ENCODE measurements around the gene NR3C1.

NR3C1 gene

GRCh38 chr5:143316337-143316736 is 87.1 kb downstream of the NR3C1 start:
- Histone ChIP-seq H3K9me3 (ENCODE audit: control insufficient read depth, low read length) (no peaks in the 10 kb centered on the region), H3K27ac (ENCODE audit: low read depth, low read length, severe bottlenecking) (no peak overlapping the region), H3K4me1 (ENCODE audit: control insufficient read depth, insufficient read depth, low read length, poor library complexity, severe bottlenecking) (no peaks in the 10 kb centered on the region), H3K4me3 (ENCODE audit: extremely low read depth, insufficient read depth, low read length, poor library complexity, severe bottlenecking) (no peak overlapping the region), H3K36me3 (ENCODE audit: control insufficient read depth, insufficient read depth, low read length) (no peaks in the 10 kb centered on the region)
- 92 to 96% methylated on average over 2 to 4 of the region's 6 CpGs for WGBS, 2 experiments (ENCODE audit: insufficient coverage in 2 of 2)

DNA sequence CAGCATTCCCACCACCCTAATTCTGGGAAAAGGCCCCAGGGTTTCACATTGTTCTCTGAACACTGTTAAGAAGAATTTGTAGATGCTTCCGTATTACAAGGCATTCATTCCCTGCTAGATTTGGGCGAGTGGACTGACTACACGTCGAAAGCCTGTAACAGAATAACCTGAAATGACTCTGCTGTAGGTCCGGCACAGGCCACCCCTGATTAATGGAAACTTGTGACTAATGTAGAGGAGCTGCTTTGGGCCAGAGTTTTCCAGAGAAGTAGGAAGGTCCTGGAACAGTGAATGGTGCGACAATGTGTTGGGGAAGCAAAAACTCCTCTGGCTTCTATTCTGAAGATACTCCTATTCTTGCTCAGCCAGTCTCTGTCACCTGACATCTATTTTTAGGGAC is 87.6 kb downstream of the NR3C1 start:
- WGBS, 2 experiments (ENCODE audit: insufficient coverage in 2 of 2) = 94 to 95% methylated on average over 6 of the region's 6 CpGs
- H3K27ac ChIP-seq (ENCODE audit: low read depth, low read length, severe bottlenecking) = no peak overlapping the region

GRCh38 chr5:143315214-143315613 is 88.3 kb downstream of the NR3C1 start:
- H3K27ac ChIP-seq (ENCODE audit: low read depth, low read length, severe bottlenecking) = no peak overlapping the region
- H3K4me1 ChIP-seq (ENCODE audit: control insufficient read depth, insufficient read depth, low read length, poor library complexity, severe bottlenecking) = no peaks in the 10 kb centered on the region
- no peaks in the 10 kb centered on the region for H3K36me3 ChIP-seq (ENCODE audit: control insufficient read depth, insufficient read depth, low read length)
- 71% methylated on average over 1 of the region's 3 CpGs; no CpG with 5 or more reads in 1 of the 2 experiments for WGBS, 2 experiments (ENCODE audit: insufficient coverage in 2 of 2)
- H3K9me3 ChIP-seq (ENCODE audit: control insufficient read depth, low read length) = no peaks in the 10 kb centered on the region
- no peak overlapping the region for H3K4me3 ChIP-seq (ENCODE audit: extremely low read depth, insufficient read depth, low read length, poor library complexity, severe bottlenecking)

More for the DNA sequence above, 87.6 kb downstream of the NR3C1 start:
- H3K9me3 ChIP-seq (ENCODE audit: control insufficient read depth, low read length) = no peaks in the 10 kb centered on the region
- H3K36me3 ChIP-seq (ENCODE audit: control insufficient read depth, insufficient read depth, low read length) = no peaks in the 10 kb centered on the region
- H3K4me1 ChIP-seq (ENCODE audit: control insufficient read depth, insufficient read depth, low read length, poor library complexity, severe bottlenecking) = no peaks in the 10 kb centered on the region
- H3K4me3 ChIP-seq (ENCODE audit: extremely low read depth, insufficient read depth, low read length, poor library complexity, severe bottlenecking) = no peak overlapping the region

GRCh38 chr5:143314659-143315058 is 88.8 kb downstream of the NR3C1 start:
- H3K27ac ChIP-seq (ENCODE audit: low read depth, low read length, severe bottlenecking) = no peak overlapping the region

DNA sequence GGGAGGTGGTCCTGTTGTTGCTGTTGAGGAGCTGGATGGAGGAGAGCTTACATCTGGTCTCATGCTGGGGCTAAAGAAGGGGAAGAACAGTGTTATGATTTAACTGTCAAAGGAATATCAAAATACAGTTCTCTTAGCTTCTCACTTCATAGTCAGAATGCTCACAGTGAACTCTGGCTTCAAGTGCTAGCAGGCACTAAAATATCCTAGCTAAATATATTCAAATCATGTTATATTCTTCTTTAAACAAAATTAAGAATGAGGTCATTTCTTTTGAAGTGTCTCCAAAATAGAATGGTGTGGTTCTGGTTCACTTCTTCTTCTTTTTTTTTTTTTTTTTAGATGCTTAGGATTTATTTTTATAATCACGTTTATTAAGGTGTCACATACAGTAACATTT is 89.4 kb downstream of the NR3C1 start:
- Histone ChIP-seq H3K36me3 (ENCODE audit: control insufficient read depth, insufficient read depth, low read length) (no peaks in the 10 kb centered on the region), H3K9me3 (ENCODE audit: control insufficient read depth, low read length) (no peaks in the 10 kb centered on the region), H3K27ac (ENCODE audit: low read depth, low read length, severe bottlenecking) (no peak overlapping the region), H3K4me1 (ENCODE audit: control insufficient read depth, insufficient read depth, low read length, poor library complexity, severe bottlenecking) (no peaks in the 10 kb centered on the region), H3K4me3 (ENCODE audit: extremely low read depth, insufficient read depth, low read length, poor library complexity, severe bottlenecking) (no peak overlapping the region)
- WGBS, 2 experiments (ENCODE audit: insufficient coverage in 2 of 2) = no CpG with 5 or more reads among the region's 1 CpG

More at GRCh38 chr5:143314659-143315058, 88.8 kb downstream of the NR3C1 start:
- no peaks in the 10 kb centered on the region for H3K36me3 ChIP-seq (ENCODE audit: control insufficient read depth, insufficient read depth, low read length)
- H3K4me1 ChIP-seq (ENCODE audit: control insufficient read depth, insufficient read depth, low read length, poor library complexity, severe bottlenecking) = no peaks in the 10 kb centered on the region
- no peaks in the 10 kb centered on the region for H3K9me3 ChIP-seq (ENCODE audit: control insufficient read depth, low read length)
- H3K4me3 ChIP-seq (ENCODE audit: extremely low read depth, insufficient read depth, low read length, poor library complexity, severe bottlenecking) = no peak overlapping the region

- Histone ChIP-seq H3K27ac (ENCODE audit: low read depth, low read length, severe bottlenecking) (no peak overlapping the region), H3K9me3 (ENCODE audit: control insufficient read depth, low read length) (no peaks in the 10 kb centered on the region), H3K4me3 (ENCODE audit: extremely low read depth, insufficient read depth, low read length, poor library complexity, severe bottlenecking) (no peak overlapping the region), H3K36me3 (ENCODE audit: control insufficient read depth, insufficient read depth, low read length) (no peaks in the 10 kb centered on the region), H3K4me1 (ENCODE audit: control insufficient read depth, insufficient read depth, low read length, poor library complexity, severe bottlenecking) (no peaks in the 10 kb centered on the region)
- WGBS, 2 experiments (ENCODE audit: insufficient coverage in 2 of 2) = no CpG with 5 or more reads among the region's 1 CpG
Observed at GRCh38 chr5:143313298-143313852, 90.1 kb downstream of the NR3C1 start.

DNA sequence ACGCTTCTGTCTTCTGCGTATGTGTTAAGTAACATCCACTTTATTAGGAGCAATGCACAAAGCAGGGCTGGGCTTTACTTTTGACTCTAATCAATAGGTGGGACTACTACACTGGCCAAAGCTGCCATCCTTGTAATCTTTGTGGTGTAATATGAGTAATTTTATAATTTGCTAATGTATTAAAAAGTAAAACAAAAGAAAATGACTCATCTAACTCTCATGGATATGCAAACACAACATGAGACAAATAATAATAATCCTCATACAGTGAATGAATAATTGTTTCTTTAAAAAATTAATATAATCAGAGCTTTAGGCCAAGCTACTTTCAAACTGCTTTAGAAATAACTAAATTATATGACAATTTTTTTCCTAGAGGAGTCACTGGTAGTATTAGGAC is 90.7 kb downstream of the NR3C1 start:
- H3K4me1 ChIP-seq (ENCODE audit: control insufficient read depth, insufficient read depth, low read length, poor library complexity, severe bottlenecking) = no peaks in the 10 kb centered on the region

DNA sequence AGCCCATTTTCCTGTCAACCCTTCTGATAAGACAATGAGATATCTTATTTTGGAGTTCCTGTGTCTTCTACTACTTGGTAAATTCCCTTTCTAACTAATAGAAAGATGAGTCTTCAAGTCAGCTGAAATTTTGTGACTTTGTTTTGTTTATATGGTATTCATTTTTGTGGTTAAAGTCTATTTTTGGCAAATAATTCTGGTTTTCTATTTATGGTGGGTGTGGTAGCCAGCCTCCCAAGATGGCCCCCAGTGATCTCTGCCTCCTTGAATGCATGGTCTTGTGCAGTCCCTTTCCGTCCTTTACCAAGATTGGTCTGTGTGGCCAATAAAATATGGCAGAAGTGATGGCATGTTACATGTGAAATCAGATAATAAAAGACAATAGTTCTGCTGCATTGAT is 91.5 kb downstream of the NR3C1 start:
- 80 to 86% methylated on average over 1 of the region's 1 CpG for WGBS, 2 experiments (ENCODE audit: insufficient coverage in 2 of 2)
- Histone ChIP-seq H3K36me3 (ENCODE audit: control insufficient read depth, insufficient read depth, low read length) (no peaks in the 10 kb centered on the region), H3K9me3 (ENCODE audit: control insufficient read depth, low read length) (no peaks in the 10 kb centered on the region), H3K27ac (ENCODE audit: low read depth, low read length, severe bottlenecking) (no peak overlapping the region), H3K4me1 (ENCODE audit: control insufficient read depth, insufficient read depth, low read length, poor library complexity, severe bottlenecking) (no peaks in the 10 kb centered on the region), H3K4me3 (ENCODE audit: extremely low read depth, insufficient read depth, low read length, poor library complexity, severe bottlenecking) (no peak overlapping the region)

More for the DNA sequence above, 90.7 kb downstream of the NR3C1 start:
- Histone ChIP-seq H3K9me3 (ENCODE audit: control insufficient read depth, low read length) (no peaks in the 10 kb centered on the region), H3K4me3 (ENCODE audit: extremely low read depth, insufficient read depth, low read length, poor library complexity, severe bottlenecking) (no peak overlapping the region), H3K36me3 (ENCODE audit: control insufficient read depth, insufficient read depth, low read length) (no peaks in the 10 kb centered on the region), H3K27ac (ENCODE audit: low read depth, low read length, severe bottlenecking) (no peak overlapping the region)
- 100% methylated on average over 1 of the region's 2 CpGs for WGBS, 2 experiments (ENCODE audit: insufficient coverage in 2 of 2)

DNA sequence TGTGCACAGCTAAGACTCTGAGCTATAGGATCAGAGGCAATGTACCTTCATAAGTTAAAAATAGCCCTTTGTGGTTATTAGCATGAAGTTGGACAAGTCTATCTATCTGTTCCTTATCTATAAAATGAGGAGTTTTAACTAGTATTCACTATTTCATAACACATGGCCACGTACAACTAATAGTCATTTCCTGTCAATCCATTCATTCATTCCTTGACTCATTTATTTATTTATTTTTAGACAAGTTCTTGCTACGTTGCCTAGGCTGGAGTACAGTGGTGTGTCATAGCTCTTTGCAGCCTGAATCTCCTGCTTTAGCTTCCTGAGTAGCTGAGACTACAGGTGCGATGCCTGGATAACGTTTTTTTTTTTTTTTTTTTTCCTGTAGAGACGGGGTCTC is 92.1 kb downstream of the NR3C1 start:
- Histone ChIP-seq H3K4me1 (ENCODE audit: control insufficient read depth, insufficient read depth, low read length, poor library complexity, severe bottlenecking) (no peaks in the 10 kb centered on the region), H3K27ac (ENCODE audit: low read depth, low read length, severe bottlenecking) (no peak overlapping the region), H3K4me3 (ENCODE audit: extremely low read depth, insufficient read depth, low read length, poor library complexity, severe bottlenecking) (no peak overlapping the region), H3K36me3 (ENCODE audit: control insufficient read depth, insufficient read depth, low read length) (no peaks in the 10 kb centered on the region), H3K9me3 (ENCODE audit: control insufficient read depth, low read length) (no peaks in the 10 kb centered on the region)
- 93 to 100% methylated on average over 1 to 2 of the region's 5 CpGs for WGBS, 2 experiments (ENCODE audit: insufficient coverage in 2 of 2)

DNA sequence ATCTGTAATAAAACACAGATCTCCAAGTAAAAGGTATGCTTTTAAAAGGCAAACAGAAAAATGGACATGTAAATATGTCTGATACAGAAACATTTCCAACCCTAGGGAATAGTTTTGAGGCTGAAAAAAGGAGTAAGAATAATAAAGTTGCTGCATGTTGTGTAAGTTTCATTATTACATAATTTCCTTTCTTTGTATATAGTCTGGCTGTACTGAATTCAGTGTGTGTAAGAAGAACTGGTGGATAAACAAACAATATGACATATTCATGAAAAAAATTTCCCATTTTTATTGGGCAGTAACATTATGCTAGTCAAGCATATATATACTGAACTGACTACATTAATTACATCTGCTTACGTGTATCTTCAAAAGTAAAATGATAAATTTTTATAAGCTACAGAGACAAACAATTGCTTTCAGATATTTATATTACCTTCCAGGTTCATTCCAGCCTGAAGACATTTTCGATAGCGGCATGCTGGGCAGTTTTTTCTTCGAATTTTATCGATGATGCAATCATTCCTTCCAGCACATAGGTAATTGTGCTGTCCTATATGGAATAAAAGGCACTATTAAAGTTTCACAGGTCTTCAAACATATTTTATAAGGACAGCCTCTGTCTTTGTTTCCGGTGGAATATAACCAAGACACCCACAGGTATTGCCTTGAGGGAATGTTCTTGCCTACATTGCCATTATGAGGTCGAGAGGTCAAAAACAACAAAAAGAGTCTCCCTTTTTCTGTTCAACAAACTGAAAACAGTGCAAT is 93.6 kb downstream of the NR3C1 start:
- H3K36me3 ChIP-seq (ENCODE audit: control insufficient read depth, insufficient read depth, low read length) = no peaks in the 10 kb centered on the region
- H3K4me3 ChIP-seq (ENCODE audit: extremely low read depth, insufficient read depth, low read length, poor library complexity, severe bottlenecking) = no peak overlapping the region
- 100% methylated on average over 2 to 6 of the region's 7 CpGs for WGBS, 2 experiments (ENCODE audit: insufficient coverage in 2 of 2)
- H3K9me3 ChIP-seq (ENCODE audit: control insufficient read depth, low read length) = no peaks in the 10 kb centered on the region
- H3K27ac ChIP-seq (ENCODE audit: low read depth, low read length, severe bottlenecking) = no peak overlapping the region
- H3K4me1 ChIP-seq (ENCODE audit: control insufficient read depth, insufficient read depth, low read length, poor library complexity, severe bottlenecking) = no peaks in the 10 kb centered on the region

- Histone ChIP-seq H3K4me1 (ENCODE audit: control insufficient read depth, insufficient read depth, low read length, poor library complexity, severe bottlenecking) (no peaks in the 10 kb centered on the region), H3K27ac (ENCODE audit: low read depth, low read length, severe bottlenecking) (no peak overlapping the region), H3K9me3 (ENCODE audit: control insufficient read depth, low read length) (no peaks in the 10 kb centered on the region), H3K4me3 (ENCODE audit: extremely low read depth, insufficient read depth, low read length, poor library complexity, severe bottlenecking) (no peak overlapping the region), H3K36me3 (ENCODE audit: control insufficient read depth, insufficient read depth, low read length) (no peaks in the 10 kb centered on the region)
- 67% methylated on average over 1 of the region's 2 CpGs; no CpG with 5 or more reads in 1 of the 2 experiments for WGBS, 2 experiments (ENCODE audit: insufficient coverage in 2 of 2)
Observed at GRCh38 chr5:143308731-143309130, 94.8 kb downstream of the NR3C1 start.

All from mesodermal cell (in vitro differentiated cells).